OCI-LY1 (cell line): ENCODE data around the gene LRMDA.

ENCODE experiments used
- EZH2 ChIP-seq: fragments of 200-600 bp; sonication (generic), shearing (Covaris generic); IDR thresholded peaks from 2 replicates; pipeline ENCODE4 v1.8.0; 2017; ENCODE audit warnings: borderline replicate concordance, mixed run types, mild to moderate bottlenecking, antibody characterized with exemption, low read length, moderate library complexity, mixed read lengths
- TF ChIP-seq, protein P1 (sequence below): fragments of 200-600 bp; sonication (generic), shearing (Covaris generic); IDR thresholded peaks from 2 replicates; pipeline ENCODE4 v1.5.1; 2017; ENCODE audit warnings: mild to moderate bottlenecking, antibody characterized with exemption, low read length, moderate library complexity, mixed read lengths

DNA sequence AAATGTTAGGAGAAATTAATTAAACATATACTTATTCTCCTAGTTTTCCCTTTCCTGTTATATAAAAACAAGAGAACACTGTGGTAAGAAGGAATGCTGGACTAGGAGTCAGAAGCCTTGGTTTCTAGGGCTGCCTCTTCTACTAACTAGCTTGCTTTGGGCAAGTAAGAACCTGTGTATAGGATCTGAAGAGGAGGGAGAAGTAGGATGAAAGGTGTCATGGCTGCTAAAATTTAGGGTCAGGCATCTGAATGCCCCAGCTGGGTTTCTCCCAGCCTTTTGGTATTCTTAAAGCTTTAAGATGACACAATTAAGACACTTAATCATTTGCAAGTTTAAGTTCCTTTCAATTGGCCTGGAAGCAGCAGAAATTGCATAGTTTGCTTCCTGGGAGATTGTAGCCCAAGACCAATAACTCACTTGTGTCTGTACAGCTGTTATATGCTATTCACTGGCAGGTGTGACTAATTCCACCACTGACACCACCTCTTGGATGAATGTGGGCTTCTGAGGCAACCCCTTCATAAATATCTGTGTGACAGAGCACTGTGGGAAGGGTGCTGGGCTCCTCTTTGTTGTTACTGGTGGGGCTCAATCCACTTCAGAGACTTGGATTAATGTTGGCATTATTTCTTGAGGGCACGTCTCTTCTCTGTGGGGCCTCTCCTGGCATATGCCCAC, 137.2 kb downstream of the LRMDA start:
- no peak for TF ChIP-seq EZH2
- TF ChIP-seq, protein P1, sequence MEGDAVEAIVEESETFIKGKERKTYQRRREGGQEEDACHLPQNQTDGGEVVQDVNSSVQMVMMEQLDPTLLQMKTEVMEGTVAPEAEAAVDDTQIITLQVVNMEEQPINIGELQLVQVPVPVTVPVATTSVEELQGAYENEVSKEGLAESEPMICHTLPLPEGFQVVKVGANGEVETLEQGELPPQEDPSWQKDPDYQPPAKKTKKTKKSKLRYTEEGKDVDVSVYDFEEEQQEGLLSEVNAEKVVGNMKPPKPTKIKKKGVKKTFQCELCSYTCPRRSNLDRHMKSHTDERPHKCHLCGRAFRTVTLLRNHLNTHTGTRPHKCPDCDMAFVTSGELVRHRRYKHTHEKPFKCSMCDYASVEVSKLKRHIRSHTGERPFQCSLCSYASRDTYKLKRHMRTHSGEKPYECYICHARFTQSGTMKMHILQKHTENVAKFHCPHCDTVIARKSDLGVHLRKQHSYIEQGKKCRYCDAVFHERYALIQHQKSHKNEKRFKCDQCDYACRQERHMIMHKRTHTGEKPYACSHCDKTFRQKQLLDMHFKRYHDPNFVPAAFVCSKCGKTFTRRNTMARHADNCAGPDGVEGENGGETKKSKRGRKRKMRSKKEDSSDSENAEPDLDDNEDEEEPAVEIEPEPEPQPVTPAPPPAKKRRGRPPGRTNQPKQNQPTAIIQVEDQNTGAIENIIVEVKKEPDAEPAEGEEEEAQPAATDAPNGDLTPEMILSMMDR = no peak
